ENCODE data around the gene SUPT3H. TPM values are rescaled to one million over a fixed set of nuclear protein-coding genes. Genes with fewer than 3 reads are reported as not detected.

SUPT3H gene
- total RNA-seq, 1 donor from 2014 or later = 6.7 TPM

DNA sequence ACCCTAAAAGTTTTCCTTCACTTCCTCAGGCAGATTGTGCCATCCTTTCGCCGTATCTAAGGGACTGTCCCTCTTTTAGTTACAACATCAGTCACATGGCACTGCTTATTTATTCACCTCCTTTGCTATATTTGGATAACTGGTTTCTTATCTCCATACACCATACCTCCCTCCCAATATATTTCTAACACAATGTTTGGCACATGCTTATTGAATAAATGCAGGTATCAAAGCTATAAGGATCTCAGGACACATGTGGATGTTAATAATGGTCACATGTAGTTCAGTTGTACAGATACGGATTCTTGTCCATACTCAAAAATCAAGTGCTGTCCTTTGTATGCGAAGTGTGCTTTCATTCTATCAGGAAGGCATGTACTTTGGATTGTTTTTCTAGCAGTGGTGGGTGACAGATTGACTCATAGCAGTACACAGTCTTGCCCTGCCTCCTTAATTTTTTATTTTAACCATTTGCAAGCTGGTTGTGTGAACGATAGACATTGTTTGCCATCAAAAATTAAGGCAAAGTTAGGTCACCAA, 456.7 kb downstream of the SUPT3H start:
- peaks cover 8% of the 10 kb centered on the region for H3K4me1 ChIP-seq
- intact Hi-C loops (cut with DNase I) = no loop called here
- TF ChIP-seq CTCF (IDR thresholded peaks at IDR 0.05) = no peak
- H3K36me3 ChIP-seq = no peaks in the 10 kb centered on the region
- no peaks in the 10 kb centered on the region for H3K9me3 ChIP-seq
- DNase-seq (no peak), ATAC-seq (peak; percentile 15 to 64)
- no peak overlapping the region for H3K27ac ChIP-seq
- no peaks in the 10 kb centered on the region for H3K27me3 ChIP-seq (ENCODE audit: low read depth)
- H3K4me3 ChIP-seq = no peak overlapping the region

- Histone ChIP-seq H3K9me3 (no peaks in the 10 kb centered on the region), H3K36me3 (no peaks in the 10 kb centered on the region), H3K27me3 (ENCODE audit: low read depth) (no peaks in the 10 kb centered on the region), H3K27ac (no peak overlapping the region), H3K4me3 (no peak overlapping the region), H3K4me1 (no peaks in the 10 kb centered on the region)
- intact Hi-C loops (cut with DNase I) = no loop called here
- TF ChIP-seq CTCF (IDR thresholded peaks at IDR 0.05) = no peak
- ATAC-seq (no peak), DNase-seq (no peak)
Measured at GRCh38 chr6:44918671-44919296, 458.9 kb downstream of the SUPT3H start.

DNA sequence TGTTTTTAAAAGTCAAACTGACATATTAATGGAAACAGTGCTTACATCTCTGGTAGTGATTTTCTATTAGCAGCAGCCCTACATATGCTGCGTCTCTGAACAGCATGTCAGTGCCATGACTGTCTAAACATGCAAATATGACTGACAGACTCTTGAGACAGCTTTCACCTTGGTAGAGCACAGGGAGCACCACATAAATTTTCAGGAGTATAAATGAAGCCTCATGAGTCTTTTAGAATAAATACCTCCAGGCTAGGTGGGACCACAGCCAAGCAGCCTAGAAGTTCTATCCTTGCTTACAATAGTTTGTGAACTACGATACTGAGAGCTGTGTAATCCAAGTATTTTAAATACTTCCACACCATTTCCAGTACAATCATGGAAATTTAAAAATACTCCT, 460.3 kb downstream of the SUPT3H start:
- Histone ChIP-seq H3K27ac (no peak overlapping the region), H3K27me3 (ENCODE audit: low read depth) (no peaks in the 10 kb centered on the region), H3K9me3 (no peaks in the 10 kb centered on the region), H3K4me3 (no peak overlapping the region), H3K4me1 (no peaks in the 10 kb centered on the region), H3K36me3 (no peaks in the 10 kb centered on the region)
- intact Hi-C loops (cut with DNase I) = no loop called here
- no peak for DNase-seq
- TF ChIP-seq CTCF (IDR thresholded peaks at IDR 0.05) = no peak
- ATAC-seq = no peak

- no peaks in the 10 kb centered on the region for H3K9me3 ChIP-seq
- TF ChIP-seq CTCF (IDR thresholded peaks at IDR 0.05) = no peak
- DNase-seq = no peak
- no peaks in the 10 kb centered on the region for H3K36me3 ChIP-seq
- ATAC-seq = no peak
- intact Hi-C loops (cut with DNase I) = no loop called here
- no peaks in the 10 kb centered on the region for H3K27me3 ChIP-seq (ENCODE audit: low read depth)
- no peak overlapping the region for H3K4me3 ChIP-seq
- no peaks in the 10 kb centered on the region for H3K4me1 ChIP-seq
- H3K27ac ChIP-seq = no peak overlapping the region
Measured at GRCh38 chr6:44915111-44915510, 462.6 kb downstream of the SUPT3H start.

DNA sequence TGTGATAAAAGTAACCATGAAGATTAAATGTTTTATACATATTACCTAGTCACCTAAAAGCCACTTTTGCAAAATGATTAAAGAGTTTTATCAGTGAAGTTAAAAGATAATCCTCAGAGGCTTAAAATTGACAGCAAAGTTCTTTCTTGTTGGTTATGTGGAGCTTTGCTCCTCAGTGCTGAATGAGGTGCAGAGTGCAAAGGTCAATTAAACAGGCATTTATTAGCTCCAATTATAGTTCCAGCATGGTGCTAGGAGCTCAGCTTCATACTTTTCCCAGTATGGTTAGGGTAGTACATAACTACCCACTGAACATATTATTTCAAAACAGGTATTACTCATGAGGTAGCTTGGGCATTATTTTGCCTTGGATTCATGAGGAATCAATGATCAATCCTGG, 463.6 kb downstream of the SUPT3H start:
- no peak for ATAC-seq
- no peaks in the 10 kb centered on the region for H3K27me3 ChIP-seq (ENCODE audit: low read depth)
- no peak for TF ChIP-seq CTCF (IDR thresholded peaks at IDR 0.05)
- no peak for DNase-seq
- intact Hi-C loops (cut with DNase I) = no loop called here
- H3K9me3 ChIP-seq = no peaks in the 10 kb centered on the region
- no peak overlapping the region for H3K4me3 ChIP-seq
- no peak overlapping the region for H3K27ac ChIP-seq
- H3K4me1 ChIP-seq = no peaks in the 10 kb centered on the region
- H3K36me3 ChIP-seq = no peaks in the 10 kb centered on the region
